ENCODE data around the gene LRPAP1. TPM values are rescaled to one million over a fixed set of nuclear protein-coding genes. Genes with fewer than 3 reads are reported as not detected.

The LRPAP1 gene
- total RNA-seq, 6 experiments from 2014 or later = 130 to 175 (median 161) TPM

DNA sequence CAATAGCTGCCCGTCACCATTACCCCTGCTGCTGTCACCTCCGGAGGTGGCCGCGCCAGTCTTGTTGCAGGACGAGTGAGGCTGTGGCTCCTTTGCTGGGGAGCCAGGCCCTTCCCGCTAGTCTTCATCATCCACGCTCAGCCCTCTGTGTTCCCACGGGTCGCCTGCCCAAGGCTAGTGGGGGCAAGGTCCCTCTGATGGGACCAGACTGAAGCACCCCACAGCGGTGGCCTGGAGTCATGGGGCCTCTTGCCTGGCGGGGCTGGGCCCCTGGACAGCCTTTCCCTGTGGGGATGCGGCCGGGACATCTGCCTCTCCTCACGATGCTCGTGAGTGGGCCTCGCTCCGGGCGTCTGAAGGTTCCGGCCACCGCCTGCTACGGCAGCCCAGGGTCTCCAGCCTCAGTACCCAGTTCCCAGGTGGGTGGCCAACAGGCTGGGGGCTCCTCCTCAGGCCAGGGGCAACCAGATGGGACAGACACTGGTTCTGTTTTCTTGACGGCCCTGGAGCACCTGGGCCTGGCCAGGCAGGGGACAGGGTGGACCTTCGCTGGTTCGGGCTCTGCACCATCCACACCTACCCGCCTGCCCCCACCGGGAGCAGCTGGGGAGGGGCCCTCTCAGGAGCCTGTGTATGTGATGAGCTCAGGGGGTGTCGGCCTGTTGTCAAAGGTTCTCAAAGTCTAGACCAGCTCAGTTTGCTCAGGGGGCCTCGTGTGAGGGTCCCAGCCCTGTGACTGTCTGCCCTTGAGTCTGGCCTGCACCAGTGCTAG, 36.8 kb downstream of the LRPAP1 start:
- H3K4me1 Mint-ChIP-seq (ENCODE audit: low read depth) = no peaks in the 10 kb centered on the region
- TF ChIP-seq, protein P1, sequence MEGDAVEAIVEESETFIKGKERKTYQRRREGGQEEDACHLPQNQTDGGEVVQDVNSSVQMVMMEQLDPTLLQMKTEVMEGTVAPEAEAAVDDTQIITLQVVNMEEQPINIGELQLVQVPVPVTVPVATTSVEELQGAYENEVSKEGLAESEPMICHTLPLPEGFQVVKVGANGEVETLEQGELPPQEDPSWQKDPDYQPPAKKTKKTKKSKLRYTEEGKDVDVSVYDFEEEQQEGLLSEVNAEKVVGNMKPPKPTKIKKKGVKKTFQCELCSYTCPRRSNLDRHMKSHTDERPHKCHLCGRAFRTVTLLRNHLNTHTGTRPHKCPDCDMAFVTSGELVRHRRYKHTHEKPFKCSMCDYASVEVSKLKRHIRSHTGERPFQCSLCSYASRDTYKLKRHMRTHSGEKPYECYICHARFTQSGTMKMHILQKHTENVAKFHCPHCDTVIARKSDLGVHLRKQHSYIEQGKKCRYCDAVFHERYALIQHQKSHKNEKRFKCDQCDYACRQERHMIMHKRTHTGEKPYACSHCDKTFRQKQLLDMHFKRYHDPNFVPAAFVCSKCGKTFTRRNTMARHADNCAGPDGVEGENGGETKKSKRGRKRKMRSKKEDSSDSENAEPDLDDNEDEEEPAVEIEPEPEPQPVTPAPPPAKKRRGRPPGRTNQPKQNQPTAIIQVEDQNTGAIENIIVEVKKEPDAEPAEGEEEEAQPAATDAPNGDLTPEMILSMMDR (IDR thresholded peaks at IDR 0.05) = no peak
- H3K27ac Mint-ChIP-seq = no peak overlapping the region
- H3K9me3 Mint-ChIP-seq = no peaks in the 10 kb centered on the region
- H3K27me3 Mint-ChIP-seq (ENCODE audit: insufficient read depth) = peaks cover 12% of the 10 kb centered on the region
- H3K36me3 Mint-ChIP-seq (ENCODE audit: low read depth) = no peaks in the 10 kb centered on the region
- DNase-seq = no peak
- no peak overlapping the region for H3K4me3 Mint-ChIP-seq

DNA sequence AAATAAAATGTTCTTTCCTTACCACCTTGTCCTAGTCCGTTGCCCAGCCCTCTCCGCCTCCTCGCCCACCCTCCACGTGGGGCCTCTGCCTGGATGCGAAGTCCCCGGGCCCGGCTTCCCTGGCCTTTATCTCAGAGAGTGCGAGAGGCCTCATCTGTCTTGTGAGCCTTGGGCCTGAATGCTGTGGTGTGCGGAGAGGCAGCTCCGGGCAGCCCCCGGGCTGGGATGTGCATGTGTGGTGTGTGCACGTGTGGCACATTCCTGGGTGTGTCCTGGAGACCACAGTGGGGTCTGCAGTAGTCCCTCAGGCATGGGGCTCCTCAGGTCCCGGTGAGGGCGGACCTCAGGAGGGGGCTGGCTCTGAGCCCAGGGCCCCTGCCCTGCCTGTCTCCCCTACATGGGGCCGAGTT, 37.8 kb downstream of the LRPAP1 start:
- Mint-ChIP-seq H3K9me3 (no peaks in the 10 kb centered on the region), H3K36me3 (ENCODE audit: low read depth) (no peaks in the 10 kb centered on the region), H3K4me1 (ENCODE audit: low read depth) (no peaks in the 10 kb centered on the region), H3K27ac (no peak overlapping the region), H3K4me3 (no peak overlapping the region), H3K27me3 (ENCODE audit: insufficient read depth) (peaks cover 13% of the 10 kb centered on the region)
- TF ChIP-seq, protein P1 (IDR thresholded peaks at IDR 0.05) = no peak
- no peak for DNase-seq

GRCh38 chr4:3493720-3494461, 38.3 kb downstream of the LRPAP1 start:
- Mint-ChIP-seq H3K4me1 (ENCODE audit: low read depth) (no peaks in the 10 kb centered on the region), H3K27ac (no peak overlapping the region), H3K4me3 (no peak overlapping the region), H3K27me3 (ENCODE audit: insufficient read depth) (peaks cover 13% of the 10 kb centered on the region), H3K36me3 (ENCODE audit: low read depth) (no peaks in the 10 kb centered on the region), H3K9me3 (no peaks in the 10 kb centered on the region)
- TF ChIP-seq, protein P1 (IDR thresholded peaks at IDR 0.05) = no peak
- no peak for DNase-seq

DNA sequence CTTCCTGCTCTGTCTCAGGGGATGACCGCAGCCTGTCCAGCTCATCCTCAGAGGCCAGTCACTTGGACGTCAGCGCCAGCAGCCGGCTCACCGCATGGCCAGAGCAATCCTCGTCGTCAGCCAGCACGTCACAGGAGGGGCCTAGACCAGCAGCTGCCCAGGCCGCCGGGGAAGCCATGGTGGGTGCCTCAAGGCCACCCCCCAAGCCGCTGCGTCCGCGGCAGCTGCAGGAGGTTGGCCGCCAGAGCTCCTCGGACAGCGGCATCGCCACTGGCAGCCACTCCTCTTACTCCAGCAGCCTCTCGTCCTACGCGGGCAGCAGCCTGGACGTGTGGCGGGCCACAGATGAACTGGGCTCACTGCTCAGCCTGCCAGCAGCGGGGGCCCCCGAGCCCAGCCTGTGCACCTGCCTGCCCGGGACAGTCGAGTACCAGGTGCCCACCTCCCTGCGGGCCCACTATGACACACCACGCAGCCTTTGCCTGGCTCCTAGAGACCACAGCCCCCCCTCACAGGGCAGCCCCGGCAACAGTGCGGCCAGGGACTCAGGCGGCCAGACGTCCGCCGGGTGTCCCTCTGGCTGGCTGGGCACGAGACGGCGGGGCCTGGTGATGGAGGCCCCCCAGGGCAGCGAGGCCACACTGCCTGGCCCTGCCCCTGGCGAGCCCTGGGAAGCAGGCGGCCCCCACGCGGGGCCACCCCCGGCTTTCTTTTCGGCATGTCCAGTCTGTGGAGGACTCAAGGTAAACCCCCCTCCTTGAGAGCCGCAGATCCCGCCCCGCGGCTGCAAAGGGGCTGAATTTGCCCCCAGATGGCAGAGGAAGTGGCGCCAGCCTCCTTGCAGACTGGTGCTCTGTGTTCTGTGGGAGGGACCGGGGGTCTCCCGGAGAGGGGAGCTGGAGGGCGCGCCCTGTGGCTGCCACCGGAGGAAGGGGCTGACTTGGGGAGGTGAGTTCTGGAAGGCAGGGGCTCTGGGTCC, 39.2 kb downstream of the LRPAP1 start:
- peaks cover 17% of the 10 kb centered on the region for H3K27me3 Mint-ChIP-seq (ENCODE audit: insufficient read depth)
- no peaks in the 10 kb centered on the region for H3K4me1 Mint-ChIP-seq (ENCODE audit: low read depth)
- no peak overlapping the region for H3K27ac Mint-ChIP-seq
- TF ChIP-seq, protein P1 (IDR thresholded peaks at IDR 0.05) = no peak
- no peak overlapping the region for H3K4me3 Mint-ChIP-seq
- no peaks in the 10 kb centered on the region for H3K36me3 Mint-ChIP-seq (ENCODE audit: low read depth)
- DNase-seq = no peak
- no peaks in the 10 kb centered on the region for H3K9me3 Mint-ChIP-seq

- H3K36me3 Mint-ChIP-seq (ENCODE audit: low read depth) = no peaks in the 10 kb centered on the region
- no peaks in the 10 kb centered on the region for H3K9me3 Mint-ChIP-seq
- peaks cover 17% of the 10 kb centered on the region for H3K27me3 Mint-ChIP-seq (ENCODE audit: insufficient read depth)
- H3K4me1 Mint-ChIP-seq (ENCODE audit: low read depth) = no peaks in the 10 kb centered on the region
- H3K27ac Mint-ChIP-seq = no peak overlapping the region
- H3K4me3 Mint-ChIP-seq = no peak overlapping the region
- DNase-seq = peak; percentile 10
- TF ChIP-seq, protein P1 (IDR thresholded peaks at IDR 0.05) = no peak
These were observed 40.4 kb downstream of the LRPAP1 start for GRCh38 chr4:3491681-3492405.

Measured in HFFc6 (cell line).